Muscle of back (tissue), 11 donors: ENCODE results near the gene DNAJC15. TPM values are rescaled to one million over a fixed set of nuclear protein-coding genes. Genes with fewer than 3 reads are reported as not detected.
"Not testable (repeated sequence)": the region's sequence is repeated elsewhere in the genome, so short reads cannot be mapped to it uniquely, and the experiment has no call there.

Experiments used
- DNase-seq, 3 donors: peaks; one replicate each; pipeline versions ENCODE4 v3.0.0 to v3.0.0-alpha.2; 2013
- polyA plus RNA-seq, 10 donors: library from polyadenylated mRNA; unstranded; fragments of 120-200 nt; gene quantifications; one replicate each; pipeline ENCODE4 v1.2.1, GENCODE V29; 2013; ENCODE audit not compliant: insufficient read length in 10 of 10

The DNAJC15 gene
- polyA plus RNA-seq, 10 donors = 13.4 to 20.9 (median 20.1) TPM

GRCh38 chr13:43002021-43002420 is 21.4 kb upstream of the DNAJC15 start:
- no peak for DNase-seq

- no peak for DNase-seq
Measured at GRCh38 chr13:43003010-43003409, 20.4 kb upstream of the DNAJC15 start.

GRCh38 chr13:43003729-43004128 is 19.7 kb upstream of the DNAJC15 start:
- DNase-seq = no peak

DNA sequence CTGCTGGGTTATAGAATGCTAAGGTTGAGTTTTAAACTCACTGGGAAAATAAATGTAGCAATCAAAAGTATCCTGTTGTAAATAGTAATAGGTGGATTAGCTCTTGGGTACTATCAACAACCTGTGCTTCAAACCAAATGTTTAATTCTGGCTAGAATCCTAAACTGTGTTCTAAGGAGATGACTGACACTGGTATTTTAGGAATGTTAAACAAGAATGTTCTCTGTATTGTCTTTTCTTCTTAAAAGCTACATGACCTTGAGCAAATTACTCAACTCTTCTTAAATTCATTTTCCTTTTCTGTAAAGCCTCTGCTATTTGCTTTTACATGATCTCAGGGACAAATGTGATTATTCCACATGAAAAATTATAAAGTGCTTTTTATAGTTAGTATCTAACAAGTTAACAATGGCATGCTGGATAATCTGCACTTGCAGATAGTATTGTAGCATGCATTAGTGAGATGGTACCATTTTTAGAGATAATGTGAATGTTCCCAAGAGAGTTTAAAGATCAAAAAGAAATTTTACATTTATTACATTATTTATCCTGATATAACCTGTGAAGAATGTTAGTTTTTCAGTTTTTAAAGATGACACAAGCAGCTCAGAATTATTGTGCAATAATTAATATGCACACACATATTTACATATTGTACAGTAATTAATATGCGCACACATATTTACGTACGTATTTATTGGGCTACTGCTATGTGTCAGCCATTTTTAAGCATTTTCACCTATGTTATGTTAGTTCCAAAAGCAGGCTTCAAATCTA is 17.7 kb upstream of the DNAJC15 start:
- DNase-seq = no peak

- peak in 1 of 3 donors; percentile 64 for DNase-seq
Measured at GRCh38 chr13:43006893-43007631, 16.3 kb upstream of the DNAJC15 start.

DNA sequence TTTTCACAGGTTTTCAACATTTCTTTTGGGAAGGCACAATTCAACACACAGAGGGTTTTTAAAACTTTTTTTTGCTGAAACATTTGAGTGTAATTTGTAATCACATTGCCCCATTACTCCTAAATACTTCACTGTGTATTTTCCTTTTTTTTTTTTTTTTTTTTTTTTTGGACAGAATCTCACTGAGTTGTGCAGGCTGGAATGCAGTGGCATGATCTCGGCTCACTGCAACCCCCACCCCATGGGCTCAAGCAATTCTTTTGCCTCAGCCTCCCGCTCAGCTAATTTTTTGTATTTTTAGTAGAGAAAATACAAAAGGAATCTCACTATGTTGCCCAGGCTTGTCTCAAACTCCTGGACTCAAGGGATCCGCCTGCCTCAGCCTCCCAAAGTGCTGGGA is 14.8 kb upstream of the DNAJC15 start:
- DNase-seq = no peak

GRCh38 chr13:43009506-43009905 is 13.9 kb upstream of the DNAJC15 start:
- DNase-seq = no peak

DNA sequence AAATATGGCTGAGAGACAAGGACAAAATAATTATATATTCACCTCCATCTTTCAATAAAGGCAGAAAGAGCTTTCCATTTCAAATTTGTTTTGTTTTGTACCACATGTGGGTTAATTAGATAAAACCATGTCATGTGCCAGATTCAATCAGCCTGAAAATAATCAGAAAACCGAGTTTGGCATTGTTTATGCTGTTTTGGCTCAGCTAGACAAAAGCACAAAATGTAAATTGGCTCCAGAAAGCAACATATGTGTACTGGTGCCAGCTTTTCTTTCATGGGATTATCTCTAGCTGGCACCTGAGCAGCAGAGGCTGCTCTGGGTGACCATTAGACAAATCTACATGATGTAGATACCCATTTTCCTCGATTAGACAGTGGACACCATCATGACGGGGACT is 9.2 kb upstream of the DNAJC15 start:
- DNase-seq = no peak

GRCh38 chr13:43016226-43016625 is 7.2 kb upstream of the DNAJC15 start:
- DNase-seq = no peak

GRCh38 chr13:43019811-43020210 is 3.6 kb upstream of the DNAJC15 start:
- DNase-seq = no peak

GRCh38 chr13:43020794-43021193 is 2.6 kb upstream of the DNAJC15 start:
- no peak for DNase-seq

DNA sequence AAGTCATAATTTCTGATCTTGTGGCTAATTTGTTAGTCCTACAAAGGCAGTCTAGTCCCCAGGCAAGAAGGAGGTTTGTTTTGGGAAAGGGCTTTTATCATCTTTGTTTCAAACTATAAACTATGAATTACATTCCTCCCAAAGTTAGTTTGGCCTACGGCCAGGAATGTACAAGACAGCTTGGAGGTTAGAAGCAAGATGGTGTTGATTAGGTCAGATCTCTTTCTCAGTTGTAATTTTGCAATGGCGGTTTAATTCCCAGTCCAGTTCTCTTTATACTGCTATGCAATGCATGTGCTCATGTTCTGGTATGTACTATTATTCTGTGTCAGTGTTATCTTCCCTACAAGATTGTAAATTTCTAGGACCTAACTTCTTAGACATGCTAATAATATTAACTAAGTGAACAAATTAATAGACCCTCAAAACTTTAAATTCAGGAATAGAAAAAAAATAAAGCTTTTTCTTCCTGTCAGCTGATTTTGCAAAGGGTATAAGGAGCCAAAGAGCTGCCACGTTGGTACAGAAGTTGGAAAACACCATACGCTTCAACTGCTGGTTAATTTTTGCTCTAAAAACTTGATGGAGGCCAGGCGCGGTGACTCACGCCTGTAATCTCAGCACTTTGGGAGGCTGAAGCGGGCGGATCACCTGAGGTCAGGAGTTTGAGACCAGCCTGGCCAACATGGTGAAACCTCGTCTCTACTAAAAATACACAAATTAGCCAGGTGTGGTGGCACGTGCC is 1.3 kb upstream of the DNAJC15 start:
- peak; percentile 8 to 67 (median 32) for DNase-seq

DNA sequence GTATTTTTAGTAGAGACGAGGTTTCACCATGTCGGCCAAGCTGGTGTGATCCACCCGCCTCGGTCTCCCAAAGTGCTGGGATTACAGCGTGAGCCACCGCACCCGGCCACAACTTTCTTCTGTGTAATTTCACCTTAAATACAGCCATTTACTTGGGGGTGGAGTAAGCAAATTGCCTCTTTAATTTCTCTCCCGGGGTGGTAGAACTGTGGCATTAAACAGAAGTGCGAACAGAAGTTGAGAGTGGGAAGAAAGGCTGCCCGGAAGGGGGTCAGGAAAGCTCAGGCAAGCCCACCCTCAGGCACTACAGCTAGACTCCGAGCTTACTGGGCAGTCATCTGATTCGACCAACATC is 475 bp upstream of the DNAJC15 start:
- no peak for DNase-seq

DNA sequence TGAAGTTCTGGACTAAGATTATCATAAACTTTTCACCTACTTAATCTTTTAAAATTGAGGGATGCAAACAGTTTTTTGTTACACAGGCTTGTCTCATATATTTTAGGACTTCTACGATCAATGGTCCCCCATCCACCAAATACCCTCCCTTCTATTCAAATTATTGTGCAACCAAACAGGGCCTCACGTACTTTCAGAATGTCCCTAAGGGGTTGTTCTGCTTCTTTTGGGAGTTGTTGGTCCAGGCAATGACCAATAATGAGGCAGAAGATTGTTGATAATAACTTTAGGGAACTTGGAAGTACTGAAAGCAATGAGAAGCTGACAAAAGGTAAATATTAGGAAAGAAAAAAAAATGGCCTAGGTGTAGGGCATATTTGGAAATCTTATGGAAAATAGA is 2.9 kb downstream of the DNAJC15 start:
- DNase-seq = no peak

- DNase-seq = no peak
Measured at GRCh38 chr13:43030548-43030947, 7.2 kb downstream of the DNAJC15 start.

GRCh38 chr13:43031881-43032280 is 8.5 kb downstream of the DNAJC15 start:
- DNase-seq = no peak

- no peak for DNase-seq
Measured at GRCh38 chr13:43033038-43033437, 9.7 kb downstream of the DNAJC15 start.

DNA sequence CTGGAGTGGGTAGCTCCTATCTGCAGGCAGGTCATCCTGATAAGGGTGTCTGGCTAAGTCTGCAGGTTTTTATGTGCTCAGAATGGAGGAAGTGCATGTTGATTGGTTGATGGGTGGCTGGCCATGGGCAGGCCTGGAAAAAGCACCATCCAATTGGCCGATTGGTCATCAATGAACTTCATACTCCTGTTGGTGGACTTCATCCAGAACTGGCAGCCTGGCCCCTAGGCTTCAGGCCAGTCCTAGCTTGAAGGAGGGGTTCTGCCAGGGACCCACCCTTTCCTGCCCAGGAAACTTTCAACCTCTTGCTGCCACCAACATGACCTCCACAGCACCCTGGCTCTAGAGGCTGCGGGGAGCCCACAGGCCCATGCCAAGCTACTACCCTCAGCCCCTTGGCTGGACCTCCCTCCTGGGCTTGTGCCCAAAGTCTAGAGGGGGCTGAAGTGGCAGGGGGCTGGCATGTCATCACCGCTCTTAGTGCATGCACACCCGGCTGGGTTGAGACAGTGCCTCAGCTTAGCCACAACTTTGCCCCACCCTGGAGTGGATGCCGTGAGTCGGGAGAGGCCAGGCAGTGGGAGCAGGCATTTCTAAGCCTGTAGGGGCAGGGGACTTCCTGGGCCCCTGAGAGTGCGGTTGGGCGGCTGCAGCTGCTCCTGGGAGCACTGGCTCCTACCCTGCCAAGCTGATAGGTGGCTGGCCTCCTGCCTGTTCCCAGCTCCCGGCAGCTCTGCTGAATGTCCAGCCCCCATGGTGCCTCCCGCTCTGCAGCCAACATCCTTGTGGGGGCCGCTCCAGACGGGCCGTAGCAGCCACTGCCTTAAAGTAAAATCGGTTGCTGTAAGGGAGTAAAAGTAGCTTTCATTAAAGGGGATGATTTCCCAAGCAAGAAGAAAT is 13.2 kb downstream of the DNAJC15 start:
- peak in 1 of 3 donors; percentile 36 for DNase-seq

DNA sequence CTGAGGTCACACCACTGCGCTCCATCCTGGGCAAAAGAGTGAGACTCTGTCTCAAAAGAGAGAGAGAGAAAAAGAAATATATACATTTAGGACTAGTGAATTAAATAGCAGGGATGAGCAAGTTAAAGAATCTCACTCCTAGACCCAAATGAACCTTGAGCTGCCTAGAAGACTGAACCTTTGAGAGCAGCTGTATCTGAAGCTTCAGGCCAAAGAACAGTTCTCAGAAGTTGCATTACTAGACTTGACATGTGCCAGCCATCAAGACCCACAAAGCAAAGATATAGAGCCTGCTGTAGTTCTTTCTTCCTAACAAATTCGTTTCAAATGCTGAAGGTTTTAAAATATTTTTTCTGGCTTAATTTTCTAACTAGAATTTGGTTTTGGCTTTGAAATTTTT is 16.6 kb downstream of the DNAJC15 start:
- no peak for DNase-seq

GRCh38 chr13:43040581-43041368 is 17.4 kb downstream of the DNAJC15 start:
- DNase-seq = not testable (repeated sequence)
